Stimulated activated CD8-positive, alpha-beta memory T cell treated with anti-CD3 and anti-CD28 coated beads, Interleukin-4, amount 100 ng/mL, for 24 hours (primary cell): ENCODE results near the gene TLE6.
"Not testable (repeated sequence)": the region's sequence is repeated elsewhere in the genome, so short reads cannot be mapped to it uniquely, and the experiment has no call there.

Source experiments
- DNase-seq: peaks from one replicate; pipeline ENCODE4 v3.0.0-alpha.2; 2020; ENCODE audit warnings: low read depth

Gene TLE6

DNA sequence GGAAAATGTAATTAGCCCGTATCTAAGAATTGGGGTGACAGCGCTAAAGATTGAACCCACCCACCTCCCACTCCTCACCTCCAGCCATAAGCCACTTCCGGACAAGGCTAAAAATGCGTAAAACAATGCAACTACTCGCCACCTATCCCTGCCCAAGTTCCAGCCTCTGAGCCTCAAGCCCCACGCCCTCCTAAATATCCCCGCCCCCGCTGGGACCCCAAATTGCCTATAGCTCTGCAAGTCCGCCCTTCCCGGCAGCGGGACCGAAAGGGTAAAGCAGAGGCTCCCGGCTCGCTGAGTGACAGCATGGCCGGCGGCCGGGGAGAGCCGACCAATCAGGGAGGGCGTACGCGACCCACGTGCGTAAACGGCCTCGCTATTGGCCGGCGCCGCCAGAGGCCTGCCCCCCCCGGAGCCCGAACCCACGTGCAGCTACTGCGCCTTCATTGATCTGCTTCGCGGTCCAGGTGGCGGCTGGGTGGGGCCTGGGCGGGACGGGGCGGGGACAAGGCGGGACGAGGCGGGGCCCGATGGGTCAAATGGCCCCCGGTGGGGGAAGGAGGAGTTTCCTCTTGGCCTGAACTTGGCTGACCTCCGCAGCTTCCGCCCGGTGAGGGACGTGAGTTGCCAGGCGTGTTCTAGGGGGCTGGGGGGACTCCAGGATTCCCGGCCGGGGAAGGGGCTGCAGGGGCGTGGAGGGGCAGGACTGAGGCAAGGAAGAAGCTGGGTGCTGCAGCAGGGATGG, at the start of gene TLE6:
TSS of gene TLE6 (plus strand) at position 564 of the 745 bp plus-strand sequence. CDS start 670 bp downstream, outside the sequence.
- DNase-seq, result peak; percentile 90

DNA sequence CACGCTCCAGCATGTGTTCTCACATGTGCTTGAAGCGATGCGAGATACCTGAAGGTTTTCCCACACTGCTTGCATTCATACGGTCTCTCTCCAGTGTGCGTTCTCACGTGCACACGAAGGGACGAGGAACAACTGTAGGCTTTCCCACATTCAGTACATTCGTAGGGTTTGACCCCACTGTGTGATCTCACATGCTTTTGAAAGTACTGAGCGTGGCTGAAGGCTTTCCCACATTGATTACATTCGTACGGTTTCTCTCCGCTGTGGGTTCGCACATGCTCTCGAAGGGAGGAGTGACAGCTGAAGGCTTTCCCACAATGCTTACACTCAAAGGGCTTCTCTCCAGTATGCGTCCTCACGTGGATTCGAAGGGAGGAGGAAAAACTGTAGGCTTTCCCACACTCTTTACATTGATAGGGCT, 43.9 kb upstream of the TLE6 start:
- DNase-seq, result no peak

DNA sequence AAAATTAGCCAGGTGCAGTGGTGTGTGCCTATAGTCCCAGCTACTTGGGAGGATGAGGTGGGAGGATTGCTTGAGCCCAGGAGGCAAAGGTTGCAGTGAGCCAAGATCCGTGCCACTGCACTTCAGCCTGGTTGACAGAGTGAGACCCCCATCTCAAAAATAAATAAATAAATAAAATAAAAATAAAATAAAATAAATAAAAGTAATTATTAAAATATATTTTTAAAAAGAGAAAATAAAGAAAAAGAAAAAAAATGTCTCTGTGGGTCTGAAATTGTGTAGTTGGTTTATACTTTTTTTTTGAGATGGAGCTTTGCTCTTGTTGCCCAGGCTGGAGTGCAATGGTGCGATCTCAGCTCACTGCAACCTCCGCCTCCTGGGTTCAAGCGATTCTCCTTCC, 41.5 kb upstream of the TLE6 start:
- not testable (repeated sequence) for DNase-seq

DNA sequence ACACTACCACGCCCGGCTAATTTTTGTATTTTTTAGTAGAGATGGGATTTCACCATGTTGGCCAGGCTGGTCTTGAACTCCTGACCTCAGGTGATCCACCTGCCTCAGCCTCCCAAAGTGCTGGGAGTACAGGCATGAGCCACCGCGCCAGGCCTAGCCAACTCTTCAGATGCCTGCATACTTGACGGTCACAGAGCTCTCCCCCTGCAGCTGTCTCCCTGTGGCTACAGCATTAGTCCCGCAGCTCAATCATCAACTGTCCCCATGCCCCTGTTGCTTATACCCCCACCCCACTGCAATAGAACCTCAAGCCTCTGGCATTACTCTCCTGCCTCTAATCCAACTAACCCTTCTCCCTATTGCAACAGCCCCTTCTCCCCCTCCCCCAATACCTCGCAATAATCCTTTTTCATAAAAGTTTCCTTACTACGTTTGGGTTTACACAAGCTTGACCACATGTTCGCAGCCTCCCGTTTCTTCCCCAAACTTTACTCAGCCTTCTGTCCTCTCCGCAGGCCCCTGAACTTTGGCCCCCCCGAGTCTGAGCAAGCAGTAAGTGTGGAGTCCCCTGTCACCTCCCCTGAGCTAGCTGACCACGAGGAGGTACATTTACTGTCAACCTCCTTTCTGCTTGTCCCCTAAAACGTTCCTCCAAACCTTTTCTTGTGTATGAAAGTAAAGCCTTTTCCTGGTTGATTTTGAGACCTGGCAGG, 34.3 kb upstream of the TLE6 start:
- no peak for DNase-seq

DNA sequence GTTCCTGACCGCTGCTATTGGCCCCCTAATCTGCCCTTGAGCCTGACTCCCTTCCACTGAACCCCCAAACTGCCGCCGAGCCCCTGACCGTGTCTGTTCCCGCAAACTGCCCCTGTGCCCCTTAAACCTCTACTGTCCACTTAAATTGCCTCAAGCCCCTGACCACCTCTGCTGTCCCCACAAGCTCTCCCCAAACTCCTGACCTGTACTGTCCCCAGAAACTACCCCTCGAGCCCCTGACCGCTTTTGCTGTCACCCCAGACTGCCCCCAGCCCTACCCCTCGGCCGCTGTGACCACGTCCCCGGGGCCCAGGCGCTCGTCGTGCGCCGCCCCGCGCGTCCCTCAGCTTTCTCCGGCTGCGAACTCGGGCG, 33.0 kb upstream of the TLE6 start:
- no peak for DNase-seq

DNA sequence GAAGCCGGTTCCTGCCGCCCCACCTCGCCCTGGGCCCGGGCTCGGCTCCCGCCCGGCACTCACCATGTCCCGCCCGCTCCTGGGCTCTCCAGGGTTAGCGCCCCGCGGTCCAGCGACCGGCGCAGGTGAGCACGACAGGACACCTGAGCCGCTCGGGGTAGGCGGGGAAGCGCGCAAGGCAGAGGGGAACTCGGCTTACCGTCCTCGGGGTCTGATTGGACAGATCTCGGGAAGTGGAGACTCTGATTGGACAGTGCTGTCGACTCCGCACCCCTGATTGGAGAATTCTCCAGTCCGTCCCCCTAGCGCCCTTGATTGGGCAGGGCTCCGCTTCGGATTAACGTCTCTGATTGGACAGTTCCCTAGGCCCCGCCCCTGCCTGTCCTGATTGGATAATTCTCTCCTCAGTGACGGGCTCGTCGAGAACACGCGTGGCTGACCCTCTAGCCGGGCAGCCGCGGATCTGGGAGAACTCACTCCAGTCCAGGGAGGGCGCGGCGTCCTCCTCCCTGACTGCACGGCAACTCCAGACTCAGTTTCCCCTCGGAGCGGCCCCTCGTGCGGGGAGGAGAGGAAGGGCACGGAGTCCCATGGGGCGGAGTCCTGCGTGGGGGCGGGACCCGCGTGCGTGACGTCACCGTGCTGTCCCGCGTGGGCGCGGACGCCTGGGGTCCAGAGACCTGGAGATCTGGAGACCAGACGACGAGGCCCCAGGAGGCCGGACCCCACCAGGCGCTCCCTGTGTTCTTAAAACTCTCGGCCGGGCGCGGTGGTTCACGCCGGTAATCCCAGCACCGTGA, 32.4 kb upstream of the TLE6 start, which contains the start of gene ZNF77:
TSS of gene ZNF77 (minus strand) at position 197 of the 800 bp plus-strand sequence. CDS start at position 66, 131 bp downstream.
- peak; percentile 98 for DNase-seq

DNA sequence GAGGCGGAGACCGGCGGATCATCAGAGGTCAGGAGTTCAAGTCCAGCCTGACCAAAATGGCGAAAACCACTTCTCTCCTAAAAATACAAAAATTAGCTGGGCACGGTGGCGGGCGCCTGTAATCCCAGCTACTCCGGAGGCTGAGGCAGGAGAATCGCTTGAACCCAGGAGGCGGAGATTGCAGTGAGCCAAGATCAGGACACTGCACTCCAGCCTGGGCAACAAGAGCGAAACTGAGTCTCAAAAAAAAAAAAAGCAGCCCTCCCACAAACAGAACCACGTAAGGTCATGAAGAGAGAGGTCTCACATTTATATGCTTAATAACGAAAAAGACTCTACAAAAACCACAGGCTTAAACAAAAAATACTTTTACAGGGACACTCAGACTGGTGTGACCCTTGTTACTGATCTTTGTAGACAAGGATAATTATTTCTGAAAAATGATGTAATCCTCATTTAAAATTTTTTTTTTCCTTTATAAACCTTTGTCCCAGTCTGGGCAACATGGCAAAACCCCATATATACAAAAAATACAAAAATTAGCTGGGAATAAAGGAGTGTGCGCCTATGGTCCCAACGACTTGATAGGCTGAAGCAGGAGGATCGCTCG, 31.7 kb upstream of the TLE6 start:
- no peak for DNase-seq

DNA sequence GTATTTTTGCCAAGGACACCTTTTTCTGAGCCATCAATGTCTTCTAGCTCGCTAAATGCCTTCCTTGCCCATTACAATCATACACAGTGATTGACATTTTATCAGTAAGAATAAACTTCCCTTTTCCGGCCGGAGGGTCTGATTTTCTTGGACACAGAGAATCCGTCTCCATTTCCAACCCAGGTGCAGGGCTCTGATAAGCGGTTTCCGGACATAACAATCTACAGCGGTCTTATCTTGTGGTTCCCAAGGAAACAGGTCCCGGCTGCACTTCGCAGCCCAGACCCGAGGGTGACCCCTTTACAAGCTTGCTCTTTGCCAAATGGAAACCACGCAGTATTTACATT, 27.5 kb upstream of the TLE6 start:
- no peak for DNase-seq

DNA sequence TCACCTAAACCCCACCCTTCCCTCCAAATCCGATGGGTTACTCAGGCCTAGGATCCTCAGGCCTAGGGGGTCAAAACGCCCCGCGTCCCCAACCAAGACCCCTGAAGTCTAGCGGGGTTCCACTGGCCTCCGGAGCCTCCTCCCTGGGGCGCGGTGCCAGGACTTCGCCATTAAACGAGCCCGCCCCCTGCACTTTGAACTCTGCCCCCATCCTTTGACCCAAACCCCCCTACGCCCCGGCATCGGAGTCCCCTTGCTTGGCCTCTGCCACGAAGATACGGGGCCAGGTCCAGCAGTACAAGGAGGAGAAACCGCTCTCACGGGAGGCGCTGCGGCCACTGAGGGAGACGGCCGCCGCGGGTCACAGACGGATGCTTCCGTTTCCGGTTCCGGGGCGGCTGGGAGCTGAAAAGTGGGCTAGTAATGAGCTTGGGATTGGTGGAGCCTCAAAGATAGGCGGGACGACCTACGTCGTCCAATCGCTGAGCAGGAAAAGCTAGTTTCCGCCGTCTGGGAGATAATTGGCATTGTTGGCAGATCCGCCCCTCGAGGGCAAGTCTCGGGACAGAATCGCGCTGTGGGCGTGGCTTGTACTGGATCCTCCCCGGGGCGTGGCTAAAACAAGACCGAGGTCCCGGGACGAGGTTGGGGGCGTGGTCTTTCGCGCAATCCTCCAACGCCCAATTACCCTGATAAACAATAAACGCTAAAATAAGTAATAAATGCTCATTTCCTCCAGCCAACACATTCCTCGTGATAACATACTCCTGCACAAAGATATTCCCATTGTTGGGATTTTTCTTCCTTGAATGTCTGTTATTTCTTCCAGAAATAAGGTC, 26.9 kb upstream of the TLE6 start:
- peak; percentile 100 for DNase-seq

DNA sequence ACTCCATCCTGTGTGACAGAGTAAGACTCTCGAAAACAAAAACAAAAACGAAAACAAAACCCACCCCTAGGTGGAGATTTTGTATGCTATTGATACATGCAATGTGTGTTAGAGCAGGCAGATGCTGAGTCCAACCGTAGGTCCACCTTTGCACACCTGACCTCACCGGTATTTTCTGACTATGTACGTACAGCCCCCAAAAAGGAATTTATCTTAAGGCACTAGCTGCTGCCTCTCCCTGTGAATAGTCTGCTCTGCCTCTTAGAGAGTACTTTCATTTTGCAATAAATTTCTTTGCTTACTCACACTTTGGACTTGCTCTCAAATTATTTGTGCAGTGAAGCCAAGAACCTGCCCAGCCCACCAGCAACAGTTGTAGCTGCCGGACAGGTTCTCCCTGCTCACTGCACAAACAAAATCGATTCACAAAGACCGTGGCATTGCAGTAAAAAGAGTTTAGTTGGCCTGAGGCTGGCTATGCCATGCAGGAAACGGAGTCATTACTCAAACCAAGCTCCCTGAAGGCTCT, 24.3 kb upstream of the TLE6 start:
- no peak for DNase-seq

DNA sequence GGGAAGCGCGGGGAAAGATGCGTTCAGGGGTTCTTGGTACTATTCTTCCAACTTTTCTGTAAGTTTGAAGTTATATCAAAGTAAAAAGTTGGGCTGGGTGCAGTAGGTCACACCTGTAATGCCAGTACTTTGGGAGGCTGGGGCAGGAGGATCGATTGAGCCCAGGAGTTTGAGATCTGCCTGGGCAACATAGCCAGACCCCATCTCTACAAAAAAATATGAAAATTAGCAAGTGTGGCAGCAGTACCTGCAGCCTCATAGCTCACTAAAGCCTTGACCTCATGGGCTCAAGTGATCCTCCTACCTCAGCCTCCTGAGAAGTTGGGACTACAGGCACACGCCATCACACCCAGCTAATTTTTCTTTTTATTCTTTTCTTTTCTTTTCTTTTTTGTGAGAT, 20.2 kb upstream of the TLE6 start:
- DNase-seq, result no peak

DNA sequence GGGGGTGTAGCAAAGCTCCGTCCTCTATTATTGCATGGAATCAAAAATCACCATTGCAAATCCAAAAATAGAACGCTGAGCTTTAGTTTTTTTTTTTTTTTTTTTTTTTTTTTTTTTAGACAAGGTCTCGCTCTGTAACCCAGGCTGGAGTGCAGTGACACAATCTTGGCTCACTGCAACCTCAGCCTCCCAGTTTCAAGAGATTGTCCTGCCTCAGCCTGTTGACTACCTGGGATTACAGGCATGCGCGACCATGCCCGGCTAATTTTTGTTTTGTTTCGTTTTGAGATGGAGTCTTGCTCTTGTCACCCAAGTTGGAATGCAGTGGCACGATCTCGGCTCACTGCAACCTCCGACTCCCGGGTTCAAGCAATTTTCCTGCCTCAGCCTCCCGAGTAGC, 17.2 kb upstream of the TLE6 start:
- DNase-seq, result no peak

DNA sequence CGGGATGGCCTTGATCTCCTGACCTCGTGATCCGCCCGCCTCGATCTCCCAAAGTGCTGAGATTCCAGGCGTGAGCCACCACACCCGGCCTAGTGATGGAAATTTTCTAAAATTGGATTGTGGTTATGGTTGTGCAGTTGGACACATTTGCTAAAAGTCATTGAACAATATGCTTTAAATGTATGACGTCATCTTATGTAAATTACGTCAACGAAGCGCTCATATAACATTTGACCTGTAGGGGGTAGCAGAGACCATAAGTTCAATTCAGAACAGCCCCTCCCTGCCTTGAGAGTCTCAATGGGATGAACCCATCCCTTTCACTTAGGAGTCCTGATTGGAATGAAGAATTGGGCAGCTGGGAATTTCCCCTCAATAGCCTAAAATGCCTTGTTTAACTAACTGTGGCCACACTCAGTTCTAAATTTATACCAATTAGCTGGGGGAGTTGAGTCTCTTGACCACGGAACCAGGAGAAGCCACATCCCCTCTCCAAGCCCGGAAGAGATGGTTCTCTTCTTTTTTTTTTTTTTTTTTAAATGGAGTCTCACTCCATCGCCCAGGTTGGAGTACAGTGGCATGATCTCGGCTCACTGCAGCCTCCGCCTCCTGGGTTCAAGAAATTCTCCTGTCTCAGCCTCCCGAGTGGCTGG, 15.2 kb upstream of the TLE6 start:
- no peak for DNase-seq

DNA sequence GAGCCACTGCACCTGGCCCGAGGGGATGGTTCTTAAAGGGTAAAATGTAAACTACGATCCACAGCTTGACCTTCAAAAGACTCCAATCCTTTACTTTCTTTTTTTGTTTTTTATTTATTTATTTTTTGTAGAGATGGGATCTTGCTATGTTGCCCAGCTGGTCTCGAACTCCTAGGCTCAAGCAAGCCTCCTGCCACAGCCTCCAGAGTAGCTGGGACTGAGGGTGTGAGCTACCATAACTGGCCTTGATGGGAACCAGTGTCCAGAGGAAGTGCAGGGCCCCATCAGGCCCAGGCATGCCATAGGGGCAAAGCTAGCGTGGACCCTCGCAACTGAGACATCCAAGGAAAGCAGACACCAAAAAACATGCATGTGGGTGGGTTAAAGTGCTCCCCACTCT, 14.2 kb upstream of the TLE6 start:
- no peak for DNase-seq

DNA sequence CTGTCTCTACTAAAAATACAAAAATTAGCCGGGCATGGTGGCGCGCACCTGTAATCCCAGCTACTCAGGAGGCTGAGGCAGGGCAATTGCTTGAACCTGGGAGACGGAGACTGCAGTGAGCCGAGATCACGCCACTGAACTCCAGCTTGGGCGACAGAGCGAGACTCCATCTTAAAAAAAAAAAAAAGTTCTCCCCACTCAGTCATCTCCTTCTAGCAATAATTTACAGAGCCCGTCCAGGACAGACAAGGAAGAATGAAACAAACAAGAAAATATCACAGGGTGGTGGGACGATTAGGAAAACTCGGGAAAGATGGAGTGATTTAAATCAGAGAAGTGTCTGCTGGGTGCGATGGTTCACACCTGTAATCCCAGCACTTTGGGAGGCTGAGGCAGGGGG, 13.7 kb upstream of the TLE6 start:
- DNase-seq, result not testable (repeated sequence)

DNA sequence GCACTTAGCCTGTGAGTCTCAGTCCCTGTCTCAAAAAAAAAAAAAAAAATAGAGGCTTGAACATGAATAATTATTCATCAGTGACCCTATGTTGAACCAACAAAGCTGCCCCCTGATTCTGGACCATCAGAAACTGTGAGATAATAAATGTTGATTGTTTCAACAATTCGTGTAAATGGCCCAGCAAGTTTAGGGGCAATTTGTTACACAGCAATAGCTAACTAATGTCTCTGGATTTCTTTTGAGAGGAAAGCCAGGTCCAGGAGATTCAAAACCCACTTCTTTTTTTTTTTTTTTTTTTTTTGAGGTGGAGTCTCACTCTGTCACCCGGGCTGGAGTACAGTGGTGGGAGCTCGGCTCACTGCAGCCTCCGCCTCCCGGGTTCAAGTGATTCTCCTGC, 12.5 kb upstream of the TLE6 start:
- no peak for DNase-seq

DNA sequence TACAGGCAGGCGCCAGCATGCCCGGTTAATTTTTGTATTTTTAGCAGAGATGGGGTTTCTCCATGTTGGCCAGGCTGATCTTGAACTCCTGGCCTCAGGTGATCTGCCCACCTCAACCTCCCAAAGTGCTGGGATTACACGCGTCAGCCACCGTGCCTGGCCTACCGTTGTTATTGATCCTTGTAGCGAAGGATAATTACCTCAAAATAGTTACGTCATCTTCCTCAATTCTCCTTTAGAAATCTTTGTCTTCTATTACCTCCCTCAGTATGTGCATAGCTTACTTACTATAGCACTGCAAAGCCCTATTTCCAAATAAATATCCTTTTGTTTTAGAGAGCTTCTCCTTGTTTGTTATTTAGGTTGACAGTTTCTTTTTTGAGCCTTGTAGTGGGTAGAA, 9.4 kb upstream of the TLE6 start:
- no peak for DNase-seq

DNA sequence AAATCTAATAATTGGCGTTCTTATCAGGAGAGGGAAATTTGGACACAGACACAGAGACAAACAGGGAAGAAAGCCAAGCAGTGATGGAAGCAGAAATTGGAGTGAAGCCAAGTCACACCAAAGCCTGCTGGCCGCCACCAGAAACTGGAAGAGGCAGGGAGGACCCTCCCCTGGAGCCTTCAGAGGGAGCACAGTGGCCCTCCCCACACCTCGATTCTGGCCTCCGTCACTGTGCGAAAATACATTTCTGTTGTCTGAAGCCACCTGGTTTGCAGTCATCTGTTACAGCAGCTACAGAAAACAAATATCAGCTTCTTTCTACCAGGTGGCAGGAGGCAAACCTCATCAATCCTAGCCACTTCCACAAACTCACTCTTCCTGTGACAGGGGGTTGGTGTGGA, 8.3 kb upstream of the TLE6 start:
- DNase-seq, result no peak

DNA sequence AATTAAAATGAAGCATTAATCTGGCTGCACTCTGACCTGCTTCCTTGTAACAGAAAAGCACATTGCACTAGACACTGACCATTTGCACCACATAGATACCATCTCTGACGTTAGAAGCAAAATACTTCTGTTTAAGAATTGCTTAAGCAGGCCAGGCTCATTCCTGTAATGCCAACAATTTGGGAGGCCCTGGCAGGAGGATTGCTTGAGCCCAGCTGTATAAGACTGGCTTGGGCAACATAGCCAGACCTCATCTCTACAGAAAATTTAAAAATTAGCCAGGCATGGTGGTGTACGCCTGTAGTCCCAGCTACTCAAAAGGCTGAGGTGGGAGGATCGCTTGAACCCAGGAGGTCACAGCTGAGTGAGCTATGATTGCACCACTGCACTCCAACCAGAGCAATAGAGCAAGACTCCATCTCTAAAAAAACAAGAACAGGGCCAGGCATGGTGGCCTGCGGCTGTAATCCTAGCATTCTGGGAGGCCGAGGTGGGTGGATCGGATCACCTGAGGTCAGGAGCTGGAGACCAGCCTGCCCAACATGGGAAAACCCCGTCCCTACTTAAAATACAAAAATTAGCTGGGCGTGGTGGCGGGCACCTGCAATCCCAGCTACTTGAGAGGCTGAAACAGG, 7.0 kb upstream of the TLE6 start:
- DNase-seq, result no peak

DNA sequence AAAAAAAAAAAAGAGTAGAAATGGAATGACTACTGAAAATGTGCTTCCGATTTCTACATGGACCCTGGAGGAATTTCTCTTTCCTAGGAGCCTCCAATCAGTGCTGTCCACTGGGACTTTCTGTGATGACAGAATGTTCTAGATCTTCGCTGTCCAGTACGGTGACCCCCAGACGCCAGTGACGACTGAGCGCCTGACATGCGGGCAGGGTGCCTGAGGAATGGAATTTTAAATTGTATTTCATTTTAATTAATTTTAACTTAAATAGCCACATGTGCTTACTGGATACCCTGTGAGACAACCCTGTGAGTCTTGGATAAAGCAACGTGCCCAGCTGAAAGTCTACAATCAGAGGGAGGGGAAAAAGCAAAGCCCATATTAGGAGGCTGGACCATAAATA, 4.1 kb upstream of the TLE6 start:
- no peak for DNase-seq
